Gastroesophageal sphincter (tissue), 3 donors: Measurements from ENCODE around the gene GMDS.

Experiments used
- POLR2A ChIP-seq, 2 donors: fragments of 450-650 bp; IDR thresholded peaks; one replicate each; pipeline ENCODE4 v1.6.1; 2017; ENCODE audit warnings: antibody characterized with exemption in 2 of 2, mild to moderate bottlenecking in 2 of 2, moderate library complexity in 1 of 2
- TF ChIP-seq, protein P1 (sequence below), 4 experiments: fragments of 200-600 bp in 2 of 4; fragments of 450-650 bp in 2 of 4; sonication (generic) in 1 of 4; IDR thresholded peaks; one replicate each; pipeline ENCODE4 v1.5.1; 2017 to 2019; ENCODE audit warnings: antibody characterized with exemption in 4 of 4, mild to moderate bottlenecking in 2 of 4, moderate library complexity in 2 of 4

DNA sequence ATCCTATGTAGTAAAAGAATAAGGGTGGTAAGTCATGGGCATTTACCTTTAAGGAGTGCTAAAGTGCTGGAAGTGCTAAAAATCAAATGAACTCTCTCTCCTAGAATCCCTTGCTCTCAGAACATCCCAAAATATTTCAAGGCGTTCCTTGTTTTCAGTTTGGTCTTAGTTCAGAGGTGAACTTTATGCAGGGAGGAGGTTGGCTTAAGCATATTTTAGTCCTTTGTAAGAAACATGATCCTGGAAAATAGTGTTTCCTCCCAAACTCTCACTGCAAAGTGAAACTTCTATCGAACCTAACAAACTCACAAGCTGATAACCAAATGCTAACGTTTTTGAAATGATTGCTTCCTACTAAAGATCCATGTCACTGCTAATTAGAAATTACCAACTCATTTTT lies 404.3 kb downstream of the GMDS start:
- no peak for TF ChIP-seq POLR2A (IDR thresholded peaks at IDR 0.05)
- TF ChIP-seq, protein P1, sequence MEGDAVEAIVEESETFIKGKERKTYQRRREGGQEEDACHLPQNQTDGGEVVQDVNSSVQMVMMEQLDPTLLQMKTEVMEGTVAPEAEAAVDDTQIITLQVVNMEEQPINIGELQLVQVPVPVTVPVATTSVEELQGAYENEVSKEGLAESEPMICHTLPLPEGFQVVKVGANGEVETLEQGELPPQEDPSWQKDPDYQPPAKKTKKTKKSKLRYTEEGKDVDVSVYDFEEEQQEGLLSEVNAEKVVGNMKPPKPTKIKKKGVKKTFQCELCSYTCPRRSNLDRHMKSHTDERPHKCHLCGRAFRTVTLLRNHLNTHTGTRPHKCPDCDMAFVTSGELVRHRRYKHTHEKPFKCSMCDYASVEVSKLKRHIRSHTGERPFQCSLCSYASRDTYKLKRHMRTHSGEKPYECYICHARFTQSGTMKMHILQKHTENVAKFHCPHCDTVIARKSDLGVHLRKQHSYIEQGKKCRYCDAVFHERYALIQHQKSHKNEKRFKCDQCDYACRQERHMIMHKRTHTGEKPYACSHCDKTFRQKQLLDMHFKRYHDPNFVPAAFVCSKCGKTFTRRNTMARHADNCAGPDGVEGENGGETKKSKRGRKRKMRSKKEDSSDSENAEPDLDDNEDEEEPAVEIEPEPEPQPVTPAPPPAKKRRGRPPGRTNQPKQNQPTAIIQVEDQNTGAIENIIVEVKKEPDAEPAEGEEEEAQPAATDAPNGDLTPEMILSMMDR (IDR thresholded peaks at IDR 0.05) = no peak
